ENCODE measurements around the gene AKAP8.
A peak's percentile ranks its signal among the peaks of the same experiment; 100 is the strongest.

Gene AKAP8

DNA sequence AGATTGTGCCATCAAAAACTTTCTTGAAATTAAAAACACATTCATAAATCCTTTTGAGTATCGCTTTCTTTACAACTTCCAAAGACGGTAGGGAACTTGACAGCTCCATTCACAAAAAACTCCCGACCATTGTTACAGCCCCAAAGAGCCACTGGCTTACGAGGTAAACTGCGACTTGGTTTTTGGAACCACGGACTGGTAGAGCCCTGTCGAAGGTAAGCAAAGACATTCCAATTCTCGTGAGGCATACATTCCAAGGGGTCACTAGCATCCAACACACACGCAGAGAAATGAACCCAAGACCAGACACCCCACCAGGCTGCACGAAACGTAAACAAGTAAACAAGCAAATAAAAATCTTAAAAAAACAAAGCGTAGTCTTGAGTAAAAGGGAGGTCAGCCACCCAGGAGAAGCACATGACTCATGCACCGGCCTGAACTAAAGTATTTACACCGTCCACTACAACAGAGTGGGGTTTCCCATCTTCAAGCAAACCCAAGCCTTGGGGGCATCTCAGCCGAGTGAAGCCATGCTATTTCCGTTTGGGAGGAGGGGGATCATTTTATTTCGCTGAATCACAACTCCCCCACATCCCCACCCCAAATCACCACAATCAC, 48.7 kb downstream of the AKAP8 start:
- DNase-seq, result peak; percentile 40

DNA sequence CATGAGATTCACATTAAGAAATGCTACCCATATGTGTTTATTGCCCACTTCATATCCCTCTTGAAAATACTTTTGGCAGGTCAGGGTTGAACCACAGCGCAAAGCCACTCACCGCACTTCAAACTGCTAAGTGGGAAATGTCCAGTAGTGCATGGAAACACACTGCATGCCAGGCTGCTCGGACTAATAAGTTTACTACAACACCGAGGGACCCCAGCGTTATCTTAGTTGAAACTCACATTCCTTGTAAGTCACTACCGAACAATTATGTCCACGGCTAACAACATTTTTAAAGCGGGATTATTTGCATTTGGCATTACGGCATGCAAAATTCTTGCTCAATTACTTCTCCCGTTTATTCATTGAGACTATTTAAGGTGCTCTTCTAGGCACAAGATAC, 51.3 kb downstream of the AKAP8 start:
- no peak for DNase-seq

DNA sequence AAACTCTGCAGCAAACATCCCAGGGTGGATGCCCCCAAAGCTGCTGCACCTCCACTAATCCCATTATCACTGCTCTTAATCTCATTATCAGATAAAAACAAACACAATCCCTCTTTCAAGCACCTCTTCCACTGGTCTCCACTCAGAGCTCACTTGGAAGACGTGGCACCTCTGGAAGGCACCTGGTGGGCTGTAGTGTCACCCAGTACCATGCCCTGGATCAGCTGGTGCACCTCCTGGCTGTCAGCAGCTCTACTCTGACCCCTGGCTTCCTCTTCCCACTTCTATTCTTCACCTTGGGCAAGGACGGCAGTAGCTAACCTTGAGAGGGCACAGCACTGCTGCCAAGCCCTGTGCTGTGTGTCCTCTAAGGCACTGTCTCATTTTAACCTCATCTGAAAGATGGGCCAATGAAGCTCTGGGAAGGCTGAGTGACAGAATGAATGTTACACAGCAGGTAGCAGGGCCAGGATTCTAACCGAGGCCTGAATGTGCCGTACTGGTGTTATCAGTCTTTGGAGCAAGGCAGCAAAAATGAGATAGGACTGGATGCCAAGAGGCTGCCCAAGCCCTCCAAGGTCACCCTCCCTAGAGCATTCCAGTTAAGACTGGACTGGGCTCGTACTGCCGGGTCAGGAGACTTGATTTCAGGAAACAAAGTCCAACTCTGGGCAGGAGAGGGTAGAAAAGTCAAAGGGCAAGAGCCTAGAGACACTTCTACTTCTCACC, 54.6 kb downstream of the AKAP8 start:
- DNase-seq, result no peak

DNA sequence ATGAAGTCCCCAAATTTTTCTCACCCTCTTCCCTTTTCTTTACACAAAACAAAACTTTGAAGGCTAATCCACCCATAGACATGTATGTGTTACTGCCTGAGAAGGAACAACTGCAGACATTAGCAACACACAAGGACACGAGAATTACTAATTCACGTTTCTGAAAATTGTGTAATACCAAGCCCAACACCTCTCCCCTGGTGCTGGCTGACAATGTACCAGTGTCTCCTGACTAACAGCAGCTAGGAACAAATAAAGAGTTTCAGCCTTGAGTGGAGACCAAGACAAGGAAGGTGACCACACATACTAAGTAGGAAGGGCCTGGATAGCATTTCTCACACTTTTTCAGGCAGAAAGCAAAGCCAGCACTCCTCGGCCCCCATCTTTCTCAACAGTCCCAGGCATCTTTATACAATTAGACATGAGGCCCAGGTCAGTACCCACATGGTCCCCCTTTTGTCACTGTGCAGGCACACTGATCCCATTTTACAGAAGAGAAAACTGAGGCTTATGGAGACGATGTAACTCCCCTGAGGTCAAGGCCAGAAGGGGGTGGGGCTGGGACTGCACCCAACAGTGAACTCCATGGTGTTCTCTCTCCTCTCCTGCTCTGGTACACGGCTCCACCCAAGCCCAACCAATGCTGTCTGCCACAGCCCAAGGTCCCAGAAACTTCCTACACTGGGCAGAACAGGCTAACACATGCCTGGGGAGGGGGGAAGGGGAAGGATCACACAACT, 55.9 kb downstream of the AKAP8 start:
- no peak for DNase-seq

DNA sequence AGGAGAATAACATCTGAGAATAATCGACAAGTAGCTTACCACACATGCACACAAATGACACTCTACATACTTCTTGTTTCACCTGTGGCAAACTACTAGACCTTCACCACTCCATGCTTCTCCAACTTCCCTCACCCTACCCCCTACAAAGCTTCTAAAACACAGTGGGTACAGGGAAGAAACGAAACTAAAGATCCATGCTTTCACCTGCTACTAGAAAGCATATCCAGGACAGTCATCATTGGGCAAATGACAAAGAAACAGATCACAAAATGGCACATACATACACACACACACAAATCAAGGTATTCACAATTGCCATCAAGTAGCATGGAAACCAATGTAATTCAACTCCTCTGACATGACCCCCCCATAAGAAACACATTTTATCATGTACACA, 57.8 kb downstream of the AKAP8 start:
- DNase-seq, result no peak

DNA sequence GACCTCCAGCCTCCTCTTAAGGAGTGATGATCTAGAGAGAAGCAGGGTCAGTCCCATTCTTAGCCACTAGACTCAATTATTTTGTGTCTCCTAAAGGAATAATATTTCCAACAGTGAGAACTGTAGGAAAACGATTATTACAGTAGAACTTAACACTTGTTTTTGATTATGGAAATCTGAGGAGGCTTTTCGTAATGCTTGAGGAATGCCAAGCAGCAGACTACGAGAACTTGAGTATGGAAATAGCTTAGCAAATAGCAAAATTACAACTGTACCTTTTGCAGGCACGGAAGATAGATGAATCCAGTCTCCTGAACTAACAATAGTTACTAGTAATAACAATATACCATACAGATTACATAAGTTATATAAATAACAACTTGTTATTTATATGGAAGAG, 59.5 kb downstream of the AKAP8 start:
- no peak for DNase-seq

DNA sequence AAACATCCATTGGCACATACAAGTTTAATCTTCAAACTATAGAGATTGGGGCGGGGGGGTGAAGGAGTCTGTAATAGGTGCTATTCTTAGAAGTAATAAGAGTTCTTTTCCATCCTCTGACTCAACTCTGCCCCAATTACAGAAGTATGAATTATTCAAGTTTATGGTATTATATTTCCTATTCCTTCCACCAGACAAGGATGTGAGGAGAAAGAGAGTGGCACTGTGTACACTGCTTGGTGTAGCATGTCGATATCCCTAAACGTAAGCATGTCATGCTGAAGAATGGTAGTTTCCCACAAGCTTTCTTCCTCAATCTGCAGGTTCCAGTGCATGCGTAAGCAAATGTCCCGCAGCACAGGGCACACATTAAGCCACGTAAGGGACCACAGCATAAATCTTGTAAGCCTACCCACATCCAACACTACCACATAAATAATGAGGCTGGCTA, 61.3 kb downstream of the AKAP8 start:
- DNase-seq, result no peak

DNA sequence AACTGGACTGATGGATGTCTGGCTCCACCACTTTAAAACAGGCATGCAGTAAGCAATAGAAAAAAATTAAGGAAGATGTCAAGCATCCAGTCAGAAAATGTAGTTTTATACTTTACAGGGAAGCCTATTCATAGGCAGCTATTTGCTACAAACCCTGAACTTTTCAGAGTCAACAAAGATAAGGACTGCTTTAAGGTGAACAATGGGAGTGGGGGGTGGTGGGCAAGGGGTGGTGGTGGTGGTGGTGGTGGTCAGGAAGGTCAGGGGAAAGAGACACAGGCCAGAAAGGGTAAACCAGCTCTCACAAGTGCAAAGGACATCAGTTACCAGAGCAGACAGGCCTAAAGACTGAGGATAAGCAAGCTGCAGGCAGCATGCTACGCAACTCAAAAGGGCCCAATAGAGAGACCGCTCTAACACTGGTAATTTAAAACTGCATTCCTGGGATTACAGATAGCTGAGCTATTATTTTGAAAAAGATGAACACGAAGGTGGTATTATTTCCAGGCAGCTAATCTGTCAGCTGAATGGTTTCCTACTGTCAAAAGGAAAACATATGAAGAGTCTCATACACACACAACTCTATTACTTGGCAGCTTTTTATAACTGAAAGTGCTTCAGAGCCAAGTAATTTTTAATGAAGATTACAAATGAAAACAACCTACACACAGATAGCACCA, 62.1 kb downstream of the AKAP8 start:
- no peak for DNase-seq

DNA sequence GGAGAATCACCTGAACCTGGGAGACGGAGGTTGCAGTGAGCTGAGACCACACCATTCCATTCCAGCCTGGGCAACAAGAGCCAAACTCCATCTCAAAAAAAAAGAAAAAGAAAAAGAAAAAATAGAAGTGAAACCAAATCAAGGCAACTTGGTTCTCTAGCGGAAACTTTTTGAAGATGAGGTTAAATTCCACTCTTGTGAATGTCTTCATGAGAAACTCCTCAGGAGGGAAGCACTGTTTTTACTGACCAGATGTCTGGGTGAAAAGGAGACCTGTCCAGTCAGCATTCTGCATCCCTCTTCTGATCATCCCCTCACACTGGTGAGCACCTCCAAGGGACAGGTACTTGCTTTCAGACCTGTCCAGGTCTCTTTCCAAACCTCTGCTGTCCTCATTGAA, 63.1 kb downstream of the AKAP8 start:
- DNase-seq, result no peak

DNA sequence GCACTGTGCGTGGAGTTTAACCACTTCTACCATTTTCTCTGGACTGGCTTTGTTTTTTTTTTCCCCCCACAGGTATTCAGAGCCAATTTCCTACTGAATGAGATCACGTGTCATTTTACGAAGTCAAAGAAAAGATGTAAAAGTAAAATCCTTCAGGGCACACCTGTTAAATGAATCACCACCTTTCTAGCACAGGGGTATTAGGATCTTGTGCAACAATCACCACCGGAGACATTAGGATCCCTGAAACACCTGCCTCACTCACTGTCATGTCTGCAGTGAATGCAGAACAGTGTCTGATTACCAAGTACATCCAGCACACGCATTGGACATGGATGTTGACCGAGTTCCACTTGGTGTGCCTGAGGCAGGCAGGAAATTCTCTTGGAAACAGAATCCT, 64.5 kb downstream of the AKAP8 start:
- no peak for DNase-seq

DNA sequence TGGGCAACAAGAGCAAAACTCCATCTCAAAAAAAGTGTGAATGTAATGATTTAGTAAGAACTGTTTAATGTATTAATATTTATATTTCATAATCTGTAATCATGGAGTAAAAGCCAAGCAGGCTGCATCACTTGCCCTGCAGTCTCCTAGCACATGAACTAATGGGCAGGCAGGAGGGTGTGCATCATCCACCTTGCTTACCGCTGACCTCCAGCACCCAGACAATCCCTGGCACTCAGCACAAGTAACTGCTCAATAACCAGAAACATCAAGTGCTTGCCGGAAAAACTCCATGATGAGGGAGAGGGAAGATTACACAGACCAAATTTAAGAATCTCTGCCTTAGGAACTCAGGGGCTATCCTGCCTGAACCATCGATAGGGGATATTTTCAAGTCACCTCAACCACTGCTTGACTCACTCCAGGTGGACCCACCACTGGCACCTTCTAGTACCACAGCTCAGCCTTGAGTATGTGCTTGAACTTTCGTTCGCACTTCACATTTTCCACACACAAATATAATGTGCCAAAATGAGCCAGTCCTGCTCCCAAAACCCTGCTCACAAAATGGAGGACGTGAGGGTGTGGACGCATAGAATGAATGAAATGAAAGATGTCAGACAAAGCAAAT, 65.8 kb downstream of the AKAP8 start:
- DNase-seq, result no peak

DNA sequence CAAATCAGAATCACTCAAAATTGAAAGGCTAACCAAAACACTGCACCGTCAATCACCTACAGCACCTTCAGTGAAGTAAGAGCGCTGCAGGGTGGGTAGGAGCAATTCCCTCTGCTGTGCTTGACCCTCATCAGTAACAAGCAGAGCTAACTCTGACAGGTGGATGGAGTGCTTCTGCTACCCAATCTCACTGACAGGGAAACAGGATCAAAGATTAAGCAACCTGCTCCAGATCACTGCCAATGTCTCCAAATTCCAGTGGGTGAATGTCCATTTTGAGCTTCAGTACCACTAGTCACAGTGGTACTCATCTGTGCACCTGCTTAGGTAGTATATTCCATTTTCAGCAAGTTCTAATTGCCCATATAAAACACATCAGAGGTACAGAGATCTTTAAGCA, 72.4 kb downstream of the AKAP8 start:
- no peak for DNase-seq

DNA sequence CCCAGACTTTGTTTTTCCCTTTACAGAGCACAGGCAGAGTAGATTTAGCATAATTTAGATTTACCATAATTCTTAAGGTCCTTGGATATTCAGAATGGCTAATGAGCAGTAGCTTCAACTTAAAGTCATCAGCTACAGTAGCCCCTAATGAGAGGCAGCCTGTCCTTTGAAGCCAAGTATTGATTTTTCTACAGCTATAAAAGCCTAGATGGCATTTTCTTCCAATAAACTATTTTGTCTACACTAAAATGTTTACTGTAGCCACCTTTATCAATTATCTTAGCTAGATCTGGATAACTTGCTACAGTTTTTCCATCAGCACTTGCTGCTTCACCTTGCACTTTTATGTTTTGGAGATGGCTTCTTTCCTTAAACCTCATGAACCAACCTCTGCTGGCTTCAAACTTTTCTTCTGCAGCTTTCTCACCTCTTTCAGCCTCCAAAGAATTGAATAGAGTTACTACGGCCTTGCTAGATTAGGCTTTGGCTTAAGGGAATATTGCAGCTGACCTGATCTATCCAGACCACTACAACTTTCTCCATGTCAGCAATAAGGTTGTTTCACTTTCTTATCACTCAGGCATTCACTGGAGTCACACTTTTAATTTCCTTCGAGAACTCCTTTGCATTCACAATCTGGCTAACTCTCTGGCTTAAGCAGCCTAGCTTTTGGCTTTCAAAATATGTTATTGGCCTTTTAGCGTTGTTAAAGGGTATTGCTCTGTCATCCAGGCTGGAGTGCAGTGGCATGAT, 73.8 kb downstream of the AKAP8 start:
- DNase-seq, result no peak

DNA sequence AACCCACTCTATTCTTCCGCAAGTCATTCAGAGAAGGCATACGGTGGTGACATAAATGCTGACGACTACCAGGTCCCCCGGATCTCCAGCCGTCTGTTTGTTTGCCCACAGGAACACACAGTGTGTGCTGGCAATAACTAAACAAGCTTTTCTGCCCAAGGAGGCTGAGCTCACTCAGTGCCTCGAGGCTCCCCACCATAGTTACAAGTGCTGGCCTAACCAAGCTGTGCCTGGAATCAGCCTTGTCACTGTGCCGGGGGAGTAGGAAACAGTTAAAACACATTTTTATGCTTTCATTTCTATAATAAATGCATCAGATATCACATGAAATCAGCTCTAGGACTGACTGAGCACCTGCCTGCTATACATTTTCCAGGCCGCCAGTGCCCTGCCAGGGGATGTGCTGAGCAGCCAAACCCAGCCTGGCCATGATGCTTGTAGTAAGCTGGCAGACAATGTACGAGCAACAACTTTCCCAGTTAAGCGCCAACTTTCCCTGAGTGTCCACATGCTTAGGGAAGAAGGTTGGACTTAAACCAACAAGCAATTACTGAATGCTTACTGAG, 75.4 kb downstream of the AKAP8 start:
- DNase-seq, result no peak

Data from CD4-positive, alpha-beta T cell treated with Interleukin-4 for 4 hours (primary cell).